Duodenal mucosa (tissue), 2 donors: Measurements from ENCODE around the gene ARMH3.

Source experiments
- H3K27ac ChIP-seq: one replicate; pipeline ENCODE4 v1.7.0; 2013; ENCODE audit warnings: low read depth, low read length
- H3K27me3 ChIP-seq, 2 donors: one replicate each; pipeline ENCODE4 v1.7.0; 2013; ENCODE audit warnings: low read length in 2 of 2, control low read depth in 1 of 2; ENCODE audit not compliant: insufficient read depth in 2 of 2, control insufficient read depth in 1 of 2
- H3K36me3 ChIP-seq, 2 donors: one replicate each; pipeline ENCODE4 v1.7.0; 2013; ENCODE audit warnings: low read length in 2 of 2, control low read depth in 1 of 2; ENCODE audit not compliant: insufficient read depth in 2 of 2, control insufficient read depth in 1 of 2
- H3K4me1 ChIP-seq, 2 donors: one replicate each; pipeline ENCODE4 v1.7.0; 2013; ENCODE audit warnings: low read length in 2 of 2, control low read depth in 1 of 2; ENCODE audit not compliant: insufficient read depth in 2 of 2, control insufficient read depth in 1 of 2
- H3K4me3 ChIP-seq, 2 donors: one replicate each; pipeline ENCODE4 v1.7.0; 2013; ENCODE audit warnings: low read length in 2 of 2, low read depth in 1 of 2
- H3K9ac ChIP-seq, 2 donors: one replicate each; pipeline ENCODE4 v1.7.0; 2013; ENCODE audit warnings: low read length in 2 of 2, low read depth in 1 of 2
- H3K9me3 ChIP-seq, 2 donors: one replicate each; pipeline ENCODE4 v1.7.0; 2013; ENCODE audit warnings: low read length in 2 of 2, control low read depth in 1 of 2; ENCODE audit not compliant: control insufficient read depth in 1 of 2

The ARMH3 gene

DNA sequence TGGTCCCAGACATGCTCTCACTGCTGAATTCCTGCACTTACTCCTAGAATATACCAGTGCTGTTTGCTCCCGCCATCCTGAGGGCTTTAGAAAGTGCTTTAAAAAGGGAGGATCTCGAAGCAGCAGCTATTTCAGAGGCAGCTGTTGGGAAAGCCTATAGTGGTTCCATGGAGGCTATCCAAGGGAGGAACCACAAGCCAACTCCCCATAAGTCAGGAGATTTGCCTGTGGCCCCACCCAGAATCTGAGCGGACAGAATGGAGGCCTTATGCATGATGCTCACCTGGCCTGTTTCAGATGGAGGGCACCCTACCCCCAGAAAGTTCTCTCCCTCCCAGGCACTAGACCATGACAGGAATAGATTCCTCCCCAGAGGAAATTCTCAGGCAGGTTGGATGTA is 210.1 kb downstream of the ARMH3 start:
- peaks cover 11 to 24% of the 10 kb centered on the region in 2 donors for H3K36me3 ChIP-seq
- no peak overlapping the region for H3K9ac ChIP-seq
- H3K27me3 ChIP-seq, result no peaks in the 10 kb centered on the region
- H3K4me1 ChIP-seq, result peaks cover 6 to 13% of the 10 kb centered on the region in 2 donors
- H3K9me3 ChIP-seq, result no peaks in the 10 kb centered on the region
- H3K27ac ChIP-seq, result no peak overlapping the region
- H3K4me3 ChIP-seq, result no peak overlapping the region

DNA sequence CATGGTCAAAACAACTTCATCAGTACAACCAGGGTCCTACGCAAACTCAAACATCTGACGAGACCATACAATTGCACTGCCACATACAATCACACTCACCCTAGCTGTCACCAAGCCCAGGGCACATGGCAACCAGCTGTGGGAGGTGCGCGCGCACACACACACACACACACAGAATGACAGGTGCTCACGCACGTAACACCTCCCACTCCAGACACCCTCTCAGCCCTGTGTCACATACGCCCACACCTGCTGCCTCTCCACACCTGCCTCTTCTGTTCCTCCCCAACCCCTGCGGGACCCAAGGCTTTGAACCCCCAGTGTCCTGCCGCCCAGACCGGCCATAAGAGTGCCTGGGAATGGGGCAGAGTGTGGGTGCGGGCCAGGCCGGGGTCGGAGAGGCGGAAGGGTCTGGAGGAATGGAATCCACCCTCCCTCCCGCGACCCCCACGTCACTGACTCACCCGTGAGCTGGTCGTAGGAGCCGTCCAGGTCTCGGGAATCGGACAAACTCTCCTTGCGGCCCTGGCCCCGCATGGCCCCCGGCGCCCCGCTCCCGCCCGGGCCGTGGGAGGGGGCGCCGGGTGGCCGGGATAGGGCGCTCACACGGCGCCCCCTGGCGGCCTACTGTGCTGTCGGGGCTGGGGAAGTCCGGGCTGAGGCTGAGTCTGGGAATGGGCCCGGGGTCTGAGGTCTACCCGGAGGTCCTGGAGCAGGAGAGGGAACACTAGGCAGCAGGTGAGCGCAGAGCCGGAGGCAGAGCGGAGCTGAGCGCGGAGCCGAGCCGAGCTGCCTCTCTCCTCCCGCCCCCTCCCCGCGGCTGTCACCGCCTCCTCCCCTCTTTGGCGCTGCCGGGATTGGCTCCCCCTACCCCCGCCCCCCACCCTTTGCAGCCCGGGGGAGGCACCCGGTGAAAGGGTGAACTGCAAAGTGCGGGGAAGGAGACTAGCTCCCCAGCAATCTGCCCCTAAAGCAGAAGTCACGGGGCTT is 212.6 kb downstream of the ARMH3 start, which contains the start of gene KCNIP2:
Gene KCNIP2, minus strand, starts transcription at position 769 of the 990 bp plus-strand sequence. Its CDS starts 232 bp downstream, at position 537.
- Histone ChIP-seq H3K27ac (no peak within 1 kb of the TSS), H3K36me3 (peaks cover 7 to 21% of the 10 kb centered on the region in 2 donors), H3K4me1 (peaks cover 10 to 23% of the 10 kb centered on the region in 2 donors), H3K9ac (no peak within 1 kb of the TSS), H3K9me3 (no peaks in the 10 kb centered on the region), H3K4me3 (peak within 1 kb of the TSS; percentile 16 to 24), H3K27me3 (no peaks in the 10 kb centered on the region)

DNA sequence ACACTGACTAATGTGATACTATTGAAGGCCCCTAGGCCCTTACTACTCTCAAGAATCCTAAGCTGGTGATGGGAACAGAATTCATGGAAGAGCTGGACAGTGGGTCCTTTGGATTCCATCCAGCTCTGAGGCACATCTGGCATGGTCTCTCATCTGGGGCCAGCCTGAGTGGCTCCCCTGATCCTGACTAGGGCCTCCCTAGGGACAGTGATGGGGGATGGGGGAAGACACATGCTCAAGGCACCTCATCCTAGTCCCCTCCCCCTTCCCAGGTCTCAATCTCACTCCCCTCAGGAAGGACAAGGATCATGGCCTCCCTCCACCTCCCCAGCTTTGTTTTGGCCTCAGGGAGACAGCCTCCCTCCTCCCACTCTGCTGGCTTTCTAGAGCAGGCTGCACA is 214.1 kb downstream of the ARMH3 start:
- H3K9me3 ChIP-seq, result no peaks in the 10 kb centered on the region
- H3K4me3 ChIP-seq, result no peak overlapping the region
- peaks cover 7% of the 10 kb centered on the region in 2 donors for H3K36me3 ChIP-seq
- no peaks in the 10 kb centered on the region for H3K27me3 ChIP-seq
- H3K27ac ChIP-seq, result no peak overlapping the region
- H3K9ac ChIP-seq, result no peak overlapping the region
- H3K4me1 ChIP-seq, result peaks cover 10 to 23% of the 10 kb centered on the region in 2 donors

DNA sequence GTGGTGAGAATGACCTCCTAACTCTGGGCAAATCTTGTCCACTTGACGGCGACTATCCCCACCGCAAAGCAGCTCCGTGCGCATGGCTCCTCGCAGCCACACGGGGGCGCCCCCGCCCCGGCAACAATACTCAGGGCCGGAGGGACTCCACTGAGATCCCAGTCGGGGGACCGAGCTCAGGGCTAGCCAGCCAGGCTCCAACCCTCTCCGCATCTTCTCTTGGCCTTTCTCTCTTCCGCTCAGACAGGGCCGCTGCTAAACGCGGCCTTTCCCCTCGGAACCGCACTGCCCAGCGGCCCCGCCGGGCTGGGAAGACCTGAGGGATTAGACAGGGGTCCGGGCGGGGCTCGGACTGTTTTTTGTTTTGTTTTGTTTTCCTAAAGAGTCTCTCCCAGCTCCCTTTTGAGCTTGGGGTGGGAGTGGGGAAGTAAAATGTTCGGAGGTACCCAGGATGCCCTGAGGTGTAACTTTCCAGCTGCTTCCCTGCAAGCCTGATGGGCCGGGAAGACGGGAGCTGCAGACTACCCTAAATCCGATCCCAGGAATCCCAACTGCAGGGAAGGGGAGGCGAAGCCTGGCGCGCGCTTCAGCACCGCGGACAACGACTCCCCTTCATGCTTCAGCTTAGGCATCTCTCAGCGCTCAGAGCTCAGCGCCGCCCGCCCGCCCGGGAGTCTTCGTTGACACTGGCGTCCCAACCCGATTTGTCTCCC is 215.1 kb downstream of the ARMH3 start:
- peak overlapping the region in 1 of 2 donors; percentile 27 for H3K9ac ChIP-seq
- H3K4me3 ChIP-seq, result peak overlapping the region; percentile 27 to 53
- no peaks in the 10 kb centered on the region for H3K27me3 ChIP-seq
- no peak overlapping the region for H3K27ac ChIP-seq
- H3K9me3 ChIP-seq, result no peaks in the 10 kb centered on the region
- H3K36me3 ChIP-seq, result peaks cover 4% of the 10 kb centered on the region in 2 donors
- peaks cover 10 to 23% of the 10 kb centered on the region in 2 donors for H3K4me1 ChIP-seq

DNA sequence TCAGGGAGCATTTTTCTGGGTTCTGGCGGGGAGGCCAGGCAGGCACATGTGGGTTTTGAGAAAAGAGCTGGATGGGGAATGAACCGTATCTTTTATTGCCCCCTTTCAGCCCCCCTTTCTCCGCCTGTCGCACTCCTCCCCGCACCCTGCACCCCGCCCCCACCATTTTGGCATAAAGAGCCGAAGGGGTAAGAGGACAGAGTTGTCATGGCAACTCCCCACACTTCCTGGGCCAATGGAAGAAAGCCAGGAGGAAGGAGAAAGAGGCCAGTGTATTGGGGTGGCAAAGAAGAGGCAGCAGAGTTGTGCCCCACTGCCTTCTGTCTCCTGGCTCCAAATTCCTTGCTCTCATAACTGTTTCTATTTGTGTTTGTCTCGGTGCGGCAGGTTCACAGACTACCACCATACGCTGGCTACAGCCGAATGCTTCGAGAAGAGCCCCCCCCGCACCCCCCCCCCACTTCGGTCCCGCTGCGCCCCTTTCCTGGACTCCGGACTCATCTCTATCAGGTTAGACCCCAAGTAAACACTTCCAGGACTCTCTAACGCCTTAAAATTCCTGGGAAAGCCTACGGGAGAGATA is 215.8 kb downstream of the ARMH3 start:
- Histone ChIP-seq H3K27me3 (no peaks in the 10 kb centered on the region), H3K27ac (no peak overlapping the region), H3K9me3 (no peaks in the 10 kb centered on the region), H3K9ac (peak overlapping the region in 1 of 2 donors; percentile 27), H3K4me1 (peaks cover 10 to 23% of the 10 kb centered on the region in 2 donors), H3K4me3 (peak overlapping the region; percentile 48 to 53), H3K36me3 (no peaks in the 10 kb centered on the region)

DNA sequence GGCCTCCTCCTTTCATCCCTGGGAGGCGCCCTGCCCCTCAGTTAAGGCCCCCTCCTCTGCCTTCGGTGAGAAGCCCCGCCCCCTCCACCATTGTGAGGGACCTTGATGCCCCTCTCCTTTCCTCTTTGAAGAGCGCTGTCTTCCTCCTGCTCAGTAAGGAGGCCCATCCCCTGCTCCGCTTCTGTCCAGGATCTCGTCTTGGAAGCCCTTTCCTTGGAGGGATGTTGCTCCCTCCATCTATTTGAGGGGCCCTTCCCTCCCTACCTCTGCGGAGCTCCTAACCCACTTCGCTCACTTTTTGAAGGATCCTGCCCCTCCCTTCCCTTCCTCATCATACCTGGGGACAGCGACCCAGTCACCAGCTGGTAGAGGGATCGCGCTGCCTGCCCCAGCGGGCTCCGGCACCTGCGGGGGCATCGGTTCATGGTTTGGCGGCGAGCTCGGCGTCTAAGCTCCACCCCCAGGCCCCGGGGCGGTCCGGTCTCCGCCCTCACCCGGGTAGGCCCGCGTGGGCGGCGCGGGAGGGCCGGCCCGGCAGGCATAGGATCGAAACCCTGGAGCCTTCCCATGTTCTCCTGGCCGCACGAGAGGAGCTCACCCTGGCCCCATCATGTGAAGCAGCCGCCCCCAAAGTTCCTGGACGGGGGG is 216.4 kb downstream of the ARMH3 start:
- peaks cover 14 to 23% of the 10 kb centered on the region in 2 donors for H3K4me1 ChIP-seq
- no peaks in the 10 kb centered on the region for H3K27me3 ChIP-seq
- no peak overlapping the region for H3K27ac ChIP-seq
- H3K36me3 ChIP-seq, result no peaks in the 10 kb centered on the region
- no peak overlapping the region for H3K9ac ChIP-seq
- H3K9me3 ChIP-seq, result no peaks in the 10 kb centered on the region
- H3K4me3 ChIP-seq, result peak overlapping the region; percentile 48 to 53

DNA sequence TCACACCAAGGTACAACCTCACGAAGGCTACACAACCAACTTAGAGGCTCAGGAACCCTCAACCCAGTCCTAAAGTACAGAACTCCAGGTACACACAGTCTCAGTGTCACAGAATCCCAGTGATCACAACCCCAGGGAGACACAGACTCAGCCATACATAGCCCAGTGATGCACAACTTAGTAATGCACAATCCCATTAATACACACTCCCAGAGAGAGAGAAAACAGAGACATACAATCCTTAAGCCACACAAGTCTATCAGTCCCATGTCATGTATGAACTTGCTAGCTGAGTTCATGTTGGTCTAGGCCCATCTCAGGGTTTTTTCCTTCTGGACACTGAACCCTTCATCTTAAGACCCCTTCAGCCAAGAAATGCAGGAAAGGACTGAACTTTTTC is 217.0 kb downstream of the ARMH3 start:
- no peak overlapping the region for H3K27ac ChIP-seq
- peaks cover 15 to 18% of the 10 kb centered on the region in 2 donors for H3K4me1 ChIP-seq
- no peaks in the 10 kb centered on the region for H3K27me3 ChIP-seq
- H3K36me3 ChIP-seq, result no peaks in the 10 kb centered on the region
- no peak overlapping the region for H3K4me3 ChIP-seq
- no peaks in the 10 kb centered on the region for H3K9me3 ChIP-seq
- no peak overlapping the region for H3K9ac ChIP-seq

DNA sequence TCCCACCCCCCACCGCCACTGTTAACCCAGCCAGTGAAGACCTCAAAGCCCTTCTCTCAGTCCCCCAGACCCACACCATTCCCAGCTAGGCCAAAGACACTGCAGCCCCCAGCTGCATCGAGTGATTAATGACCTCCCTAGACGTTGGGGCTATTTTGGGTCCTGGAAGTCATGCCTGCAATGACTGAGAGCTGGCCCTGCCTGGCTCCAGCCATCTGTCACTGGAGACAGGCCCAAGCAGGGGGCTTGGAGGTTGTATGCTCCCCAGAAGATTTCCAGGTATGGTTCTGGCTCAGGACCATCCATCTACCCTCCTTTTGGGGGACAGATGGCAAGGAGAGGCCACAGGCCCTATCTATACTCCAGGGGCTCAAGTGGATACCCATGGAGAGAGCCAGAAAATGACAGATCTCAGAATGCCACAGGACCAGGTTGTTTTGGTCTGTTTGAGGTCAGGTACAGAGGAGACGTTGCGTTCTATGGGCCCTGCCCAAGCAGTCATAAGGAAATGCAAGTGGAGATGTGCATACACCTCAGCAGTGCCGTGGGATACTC is 217.5 kb downstream of the ARMH3 start:
- Histone ChIP-seq H3K27ac (no peak overlapping the region), H3K36me3 (no peaks in the 10 kb centered on the region), H3K27me3 (no peaks in the 10 kb centered on the region), H3K9ac (no peak overlapping the region), H3K4me1 (peaks cover 15 to 18% of the 10 kb centered on the region in 2 donors), H3K9me3 (no peaks in the 10 kb centered on the region), H3K4me3 (no peak overlapping the region)

DNA sequence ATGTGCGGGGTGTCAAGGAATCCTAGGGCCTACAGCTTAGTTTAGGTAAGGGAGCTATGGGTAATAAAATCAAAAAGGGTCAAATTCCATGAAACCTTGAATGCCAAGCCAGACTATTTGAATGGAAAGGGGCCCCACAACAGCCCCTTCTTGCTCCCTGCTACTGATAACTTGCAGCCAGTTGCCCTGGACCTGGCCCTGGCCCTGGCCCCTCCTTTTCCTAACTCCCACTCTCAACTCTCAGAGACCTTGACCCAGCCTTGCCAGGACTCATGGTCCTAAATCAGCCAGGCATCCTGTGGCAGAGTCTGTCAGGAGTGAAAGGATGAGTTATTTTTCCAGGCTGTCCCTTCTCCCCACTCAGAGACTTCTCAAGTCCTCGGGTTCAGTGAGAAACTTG is 218.2 kb downstream of the ARMH3 start:
- Histone ChIP-seq H3K4me3 (no peak overlapping the region), H3K27ac (no peak overlapping the region), H3K9ac (no peak overlapping the region), H3K27me3 (no peaks in the 10 kb centered on the region), H3K9me3 (no peaks in the 10 kb centered on the region), H3K4me1 (peaks cover 15 to 18% of the 10 kb centered on the region in 2 donors), H3K36me3 (no peaks in the 10 kb centered on the region)
